ENCODE measurements around the gene CBL.

The CBL gene

DNA sequence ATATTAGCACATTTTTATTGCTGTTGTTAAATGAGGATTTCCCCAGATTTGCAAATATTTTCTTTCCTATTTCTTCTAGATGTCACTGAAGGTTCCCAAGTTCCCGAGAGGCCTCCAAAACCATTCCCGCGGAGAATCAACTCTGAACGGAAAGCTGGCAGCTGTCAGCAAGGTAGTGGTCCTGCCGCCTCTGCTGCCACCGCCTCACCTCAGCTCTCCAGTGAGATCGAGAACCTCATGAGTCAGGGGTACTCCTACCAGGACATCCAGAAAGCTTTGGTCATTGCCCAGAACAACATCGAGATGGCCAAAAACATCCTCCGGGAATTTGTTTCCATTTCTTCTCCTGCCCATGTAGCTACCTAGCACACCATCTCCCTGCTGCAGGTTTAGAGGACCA is 93.3 kb downstream of the CBL start:
- in situ Hi-C loops (cut with MboI; ENCODE audit: low pct_unique_long_range_greater_than_20kb, low sequenced_read_pairs), result no loop called here

DNA sequence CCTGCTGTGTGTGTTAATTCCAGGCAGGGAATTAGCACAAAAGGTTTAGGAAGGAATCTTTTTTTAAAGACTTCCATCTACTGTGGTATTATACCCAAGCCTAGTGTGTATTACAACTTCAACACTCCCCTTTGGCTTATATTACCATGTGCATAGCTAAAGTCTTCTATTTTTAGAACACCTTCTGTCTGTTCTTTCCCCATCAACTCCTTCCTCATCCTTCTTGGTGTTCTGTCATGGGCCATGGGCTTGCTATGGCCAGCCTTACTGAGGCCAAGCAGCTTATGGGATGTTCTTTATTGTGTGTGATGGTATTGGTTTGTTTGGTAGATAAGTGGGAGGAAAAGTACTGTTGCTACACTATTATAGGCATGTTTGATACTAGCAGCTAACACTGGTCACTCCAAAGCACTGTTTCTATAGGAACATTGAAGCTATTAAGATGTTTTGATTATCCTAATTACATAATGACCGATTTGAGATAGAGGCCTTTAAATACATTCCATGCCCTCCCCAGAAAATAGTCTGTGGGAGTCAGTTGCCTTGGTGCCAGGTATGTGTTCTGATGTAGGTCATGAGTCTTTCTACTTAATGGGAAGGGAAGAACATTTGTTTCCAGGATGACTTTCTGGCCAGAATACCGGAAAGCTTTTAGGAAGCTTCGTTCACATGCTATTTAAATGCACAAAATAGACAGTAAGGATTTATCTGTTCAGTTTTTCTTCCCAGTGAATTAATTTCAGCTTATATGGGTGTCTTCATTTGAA is 94.2 kb downstream of the CBL start:
- in situ Hi-C loops (cut with MboI; ENCODE audit: low pct_unique_long_range_greater_than_20kb, low sequenced_read_pairs), result no loop called here
- no peak for DNase-seq

More for the DNA sequence above, 93.3 kb downstream of the CBL start:
- no peak for DNase-seq

DNA sequence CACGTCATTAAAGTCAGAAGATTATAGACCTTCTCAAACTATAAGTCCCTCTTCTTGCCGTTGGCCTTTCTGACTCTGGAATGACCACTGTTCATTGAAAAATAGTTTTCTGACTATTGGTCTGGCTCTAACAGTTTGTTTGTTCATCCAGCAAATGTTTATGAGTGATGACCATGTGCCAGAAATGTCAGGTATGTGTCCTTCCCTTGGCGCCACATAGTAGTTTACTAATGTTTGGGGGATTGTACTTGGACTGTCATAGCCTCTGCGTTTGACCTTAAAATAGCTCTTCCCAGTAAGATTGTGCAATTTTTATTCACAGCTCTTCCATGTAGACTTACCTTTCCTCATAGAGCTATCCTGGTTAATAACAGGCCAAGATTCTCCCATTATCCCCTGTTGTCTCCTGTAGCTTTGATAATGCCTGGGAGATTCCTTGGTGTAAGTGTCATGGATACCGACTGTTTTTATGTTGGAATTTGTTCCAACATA is 97.1 kb downstream of the CBL start:
- no peak for DNase-seq
- in situ Hi-C loops (cut with MboI; ENCODE audit: low pct_unique_long_range_greater_than_20kb, low sequenced_read_pairs), result no loop called here

DNA sequence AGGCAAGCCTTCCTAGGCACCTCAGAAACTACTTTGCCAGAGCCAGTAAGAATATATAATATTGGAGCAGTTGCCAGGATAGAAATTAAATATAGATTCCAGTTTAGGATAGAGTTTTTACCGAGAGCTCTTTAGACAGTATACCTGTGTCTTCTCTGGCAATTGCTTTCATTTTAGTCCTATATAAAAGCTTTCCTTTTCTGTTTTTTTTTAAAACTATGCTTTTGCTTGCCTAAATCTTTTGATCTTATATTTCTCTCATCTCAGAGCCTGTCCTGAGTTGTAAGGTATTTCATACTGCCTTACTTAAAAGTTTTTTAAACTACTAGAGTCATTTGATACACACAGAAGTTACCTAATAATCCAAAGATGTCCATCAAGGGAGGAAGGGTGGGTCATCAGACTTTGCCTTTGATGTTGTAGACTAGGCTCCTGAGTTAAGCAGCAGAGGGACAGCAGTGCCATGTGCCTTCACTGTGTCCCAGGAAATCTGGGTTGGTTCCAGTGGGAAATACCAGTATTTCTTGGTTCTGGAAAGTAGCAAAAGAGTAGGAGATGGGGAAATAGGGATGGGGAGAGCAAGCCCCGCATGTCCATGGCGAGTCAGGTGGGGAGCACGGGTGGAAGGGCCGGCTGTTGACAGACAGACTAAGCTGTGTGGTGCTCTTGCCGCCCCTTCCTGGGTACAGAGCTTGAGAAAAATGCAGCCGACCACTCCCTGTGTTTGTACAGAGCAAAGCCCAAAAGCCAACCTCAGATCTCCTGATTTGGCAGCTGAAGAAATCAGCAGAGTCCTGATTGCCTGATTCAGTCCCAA is 99.6 kb downstream of the CBL start:
- no peak for DNase-seq
- in situ Hi-C loops (cut with MboI; ENCODE audit: low pct_unique_long_range_greater_than_20kb, low sequenced_read_pairs), result no loop called here

DNA sequence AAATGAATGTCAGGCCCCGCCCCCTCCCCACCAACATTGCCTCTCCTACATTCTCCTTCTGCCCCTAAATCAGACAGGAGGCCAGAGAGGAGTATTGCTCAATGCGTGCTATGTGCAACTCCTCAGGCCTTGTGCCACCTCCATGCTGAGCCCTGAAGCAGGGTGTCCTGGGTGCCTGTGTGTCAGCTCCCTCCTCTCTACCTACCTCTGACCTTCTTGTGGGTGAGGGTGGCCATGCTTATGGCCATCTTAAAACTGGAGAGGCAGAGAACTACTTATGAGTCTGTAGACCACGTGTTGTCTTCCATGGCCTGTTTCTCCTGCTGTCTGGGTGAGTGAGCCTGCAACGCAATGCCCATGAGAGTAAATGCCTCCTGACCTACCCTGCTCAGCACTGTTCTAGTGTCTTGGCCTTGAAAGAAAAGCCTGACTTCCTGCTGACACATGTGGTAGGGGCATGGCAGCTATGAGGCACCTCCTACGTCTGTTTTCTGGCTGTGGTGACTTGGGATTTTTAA is 100.3 kb downstream of the CBL start:
- in situ Hi-C loops (cut with MboI; ENCODE audit: low pct_unique_long_range_greater_than_20kb, low sequenced_read_pairs), result no loop called here
- DNase-seq, result no peak

DNA sequence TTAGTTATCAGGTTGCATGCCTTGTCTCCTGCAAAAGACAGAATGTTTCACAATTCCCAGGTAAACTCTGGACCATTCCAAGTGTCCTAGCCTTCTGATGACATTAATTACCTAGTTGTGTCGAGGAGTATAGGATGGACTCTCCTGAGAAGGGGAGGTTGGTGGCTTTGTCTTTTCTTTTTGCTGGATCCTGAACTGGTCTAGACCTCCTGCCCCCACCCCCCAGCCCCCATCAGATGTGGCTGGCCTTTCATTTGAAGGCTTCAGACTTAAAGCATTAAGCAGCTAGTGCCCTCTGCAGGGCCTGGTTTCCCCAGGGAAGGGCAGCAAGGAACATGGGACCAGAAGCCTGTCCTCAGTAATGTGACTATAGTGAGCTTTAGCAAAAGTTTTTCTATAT is 101.1 kb downstream of the CBL start:
- in situ Hi-C loops (cut with MboI; ENCODE audit: low pct_unique_long_range_greater_than_20kb, low sequenced_read_pairs), result no loop called here
- DNase-seq, result no peak

DNA sequence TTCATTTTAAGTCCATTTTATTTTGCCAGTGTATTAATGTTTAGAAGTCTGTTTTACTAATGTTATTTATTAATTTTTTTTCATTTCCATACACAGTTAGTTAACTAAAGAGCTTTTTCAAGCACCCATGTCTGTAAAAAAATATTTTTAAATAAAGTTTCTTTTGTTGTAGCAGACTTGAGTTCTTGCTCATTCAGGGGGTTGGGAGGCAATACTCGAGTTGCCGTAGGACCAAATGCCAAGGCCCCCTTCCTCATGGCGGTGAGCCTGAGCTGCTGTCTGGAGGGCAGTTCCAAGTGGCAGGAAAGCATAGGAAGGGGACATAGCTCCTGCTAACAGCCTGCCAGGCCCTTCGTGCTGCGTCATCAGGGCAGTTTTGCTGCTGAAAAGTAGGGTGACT is 101.8 kb downstream of the CBL start:
- no peak for DNase-seq
- in situ Hi-C loops (cut with MboI; ENCODE audit: low pct_unique_long_range_greater_than_20kb, low sequenced_read_pairs), result no loop called here

DNA sequence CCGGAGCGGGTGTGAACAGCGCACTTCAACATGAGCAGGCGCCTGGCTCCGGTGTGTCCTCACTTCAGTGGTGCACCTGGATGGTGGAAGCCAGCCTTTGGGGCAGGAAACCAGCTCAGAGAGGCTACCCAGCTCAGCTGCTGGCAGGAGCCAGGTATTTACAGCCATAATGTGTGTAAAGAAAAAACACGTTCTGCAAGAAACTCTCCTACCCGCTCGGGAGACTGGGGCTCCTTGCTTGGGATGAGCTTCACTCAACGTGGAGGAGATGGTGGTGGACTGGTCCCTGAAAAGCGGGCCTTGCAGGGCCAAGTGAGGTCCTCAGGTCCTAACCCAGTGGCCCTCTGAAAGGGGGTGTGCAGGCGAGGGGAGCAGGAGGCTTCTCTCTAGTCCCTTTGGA is 103.3 kb downstream of the CBL start:
- in situ Hi-C loops (cut with MboI; ENCODE audit: low pct_unique_long_range_greater_than_20kb, low sequenced_read_pairs), result no loop called here
- no peak for DNase-seq

DNA sequence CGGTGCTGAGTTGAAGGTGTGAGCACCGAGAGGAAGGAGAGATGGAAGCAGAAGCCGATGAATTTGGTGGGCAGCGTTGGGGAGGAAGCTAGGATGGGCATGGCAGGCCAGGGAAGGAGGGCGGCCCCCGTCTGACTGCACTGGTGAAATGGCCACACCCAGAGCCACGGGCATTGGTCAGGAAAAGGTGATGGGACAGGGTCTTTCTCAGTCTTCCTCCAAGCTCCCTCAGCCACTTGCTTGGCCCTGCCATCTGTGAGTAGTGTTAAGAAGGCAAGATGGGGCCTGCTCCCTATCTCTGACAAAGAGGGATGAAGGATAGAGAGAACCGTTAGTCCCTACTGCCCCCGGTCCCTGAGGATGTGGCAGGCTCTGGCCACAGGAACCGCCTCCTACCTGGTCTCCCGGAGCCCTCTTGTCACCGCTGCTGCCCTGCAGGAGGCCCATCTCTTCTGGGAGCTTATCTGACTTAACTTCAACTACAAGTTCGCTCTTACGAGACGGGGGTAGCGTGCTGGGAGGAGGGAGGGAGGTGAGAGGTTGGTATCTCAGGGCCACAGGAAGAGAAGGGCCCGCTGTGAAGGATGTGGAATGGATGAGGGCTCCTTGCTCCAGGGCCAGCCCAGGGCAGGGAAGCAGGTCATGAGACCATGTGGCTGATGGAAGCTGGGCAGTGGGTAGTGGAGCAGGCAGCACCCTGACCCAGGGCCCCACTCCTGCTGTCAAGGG is 104.0 kb downstream of the CBL start:
- in situ Hi-C loops (cut with MboI; ENCODE audit: low pct_unique_long_range_greater_than_20kb, low sequenced_read_pairs), result no loop called here
- no peak for DNase-seq

DNA sequence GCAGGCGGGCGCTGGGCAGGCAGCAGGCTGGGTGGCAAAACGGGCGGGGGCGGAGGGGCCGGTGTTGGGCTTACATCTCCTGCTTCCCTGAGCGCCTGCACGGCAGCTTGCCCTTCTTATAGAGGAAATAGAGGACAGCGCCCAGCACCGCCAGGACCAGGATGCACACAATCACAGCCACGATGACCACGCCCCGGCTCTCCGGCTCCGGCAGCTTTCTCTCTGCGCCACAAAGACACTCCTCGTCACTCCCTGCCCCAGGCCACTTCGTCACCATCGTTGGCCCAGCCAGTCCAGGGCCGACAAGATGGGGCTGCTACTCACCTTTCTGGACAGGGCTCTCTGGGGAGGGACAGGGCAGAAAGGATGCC is 104.5 kb downstream of the CBL start:
- no peak for DNase-seq
- in situ Hi-C loops (cut with MboI; ENCODE audit: low pct_unique_long_range_greater_than_20kb, low sequenced_read_pairs), result no loop called here

DNA sequence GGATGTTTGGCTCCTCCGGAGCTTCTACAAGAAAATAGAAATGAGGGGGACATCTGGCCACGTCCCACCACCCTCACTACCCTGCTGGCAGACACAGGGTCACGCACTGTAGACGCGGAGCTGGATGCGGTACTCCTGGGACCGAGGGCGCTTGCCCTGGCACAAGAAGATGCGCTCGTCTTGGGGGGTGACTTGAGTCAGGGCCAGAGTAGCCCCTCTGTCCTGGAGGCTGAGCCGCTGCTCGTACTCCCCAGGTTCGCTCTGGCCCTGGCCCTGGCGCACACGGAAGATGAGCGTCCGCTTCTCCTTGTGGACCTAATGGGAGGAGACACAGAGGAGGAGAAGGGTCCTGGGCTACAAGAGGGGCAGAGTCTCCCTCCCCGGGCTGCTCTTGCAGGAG is 108.6 kb downstream of the CBL start:
- DNase-seq, result no peak
- in situ Hi-C loops (cut with MboI; ENCODE audit: low pct_unique_long_range_greater_than_20kb, low sequenced_read_pairs), result no loop called here

DNA sequence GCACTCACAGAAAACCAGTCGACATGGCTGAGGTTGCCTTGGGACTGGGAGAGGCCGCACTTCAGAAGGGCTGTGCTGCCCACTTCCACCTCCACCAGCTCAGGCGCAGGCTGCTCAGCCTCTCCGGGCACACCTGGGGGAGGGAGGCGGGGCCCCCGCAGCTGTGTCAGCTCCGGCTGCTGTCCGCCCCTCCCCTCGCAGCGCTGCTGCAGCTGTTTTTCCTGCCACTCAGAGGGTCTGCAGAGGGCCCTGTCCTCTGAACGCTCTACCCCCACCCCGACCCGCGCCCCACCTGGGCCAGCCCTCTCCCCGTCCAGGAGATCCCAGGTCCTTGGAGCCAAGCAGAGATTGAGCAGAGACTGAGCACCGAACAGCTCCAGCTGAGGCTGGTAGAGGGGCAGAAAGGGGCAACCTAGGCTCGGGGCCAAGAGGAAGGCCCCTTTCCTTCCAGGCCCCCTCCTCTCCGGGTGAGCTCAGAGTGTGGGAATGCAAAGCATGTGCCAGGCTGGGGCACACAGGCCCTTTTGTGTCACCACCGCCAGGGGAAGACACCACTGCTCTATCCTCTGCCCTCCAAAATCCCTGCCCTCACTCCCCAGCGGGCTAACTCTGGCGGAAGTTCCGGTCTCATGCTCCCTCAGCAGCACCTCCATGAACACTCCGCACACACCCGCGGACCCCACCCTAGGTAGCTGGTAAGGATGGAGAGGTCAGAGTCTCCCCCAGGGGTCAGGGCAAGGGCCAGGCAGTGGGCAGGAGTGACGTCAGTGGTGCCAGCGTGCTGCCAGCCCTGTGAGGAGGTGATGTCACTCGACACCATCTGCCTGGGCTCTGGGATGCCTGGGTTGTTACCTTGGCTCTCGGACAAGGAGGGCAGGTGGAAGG is 109.2 kb downstream of the CBL start:
- in situ Hi-C loops (cut with MboI; ENCODE audit: low pct_unique_long_range_greater_than_20kb, low sequenced_read_pairs), result no loop called here

DNA sequence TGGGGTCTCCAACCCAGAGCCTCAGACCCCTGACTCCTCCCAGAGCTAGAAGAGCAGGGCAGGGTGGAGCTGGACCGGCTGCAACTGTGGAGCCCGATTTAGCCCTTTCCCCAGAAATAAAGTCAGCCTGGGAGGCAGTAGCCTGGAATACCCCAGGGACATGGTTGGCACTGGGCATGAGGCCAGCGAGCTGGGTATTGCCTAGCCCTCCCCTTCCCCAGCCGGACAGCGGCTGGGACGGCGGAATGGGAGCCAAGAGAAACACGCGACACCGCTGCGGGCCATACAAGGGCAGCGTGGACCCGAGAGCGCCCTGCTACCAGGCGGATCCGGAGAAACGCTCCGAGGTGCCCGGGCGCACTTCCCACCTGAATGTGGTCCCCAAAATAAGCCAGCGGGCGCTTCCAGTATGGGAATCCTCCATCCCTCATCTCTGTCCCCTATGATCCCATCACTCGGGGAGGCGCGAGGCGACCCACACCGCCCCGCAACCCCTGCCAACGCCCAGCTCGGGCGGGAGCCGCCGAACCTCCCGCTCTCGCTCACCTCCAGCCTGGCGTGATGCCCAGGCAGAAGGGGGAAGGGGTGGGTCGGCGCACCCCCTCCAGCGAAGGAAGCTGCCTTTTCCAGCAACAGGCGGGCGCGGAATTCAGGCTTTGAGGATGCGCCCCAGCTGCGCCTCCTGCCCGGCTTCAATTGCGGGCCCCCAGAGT is 110.0 kb downstream of the CBL start:
- in situ Hi-C loops (cut with MboI; ENCODE audit: low pct_unique_long_range_greater_than_20kb, low sequenced_read_pairs), result no loop called here
- peak; percentile 27 for DNase-seq

More for the DNA sequence above, 109.2 kb downstream of the CBL start:
- DNase-seq, result no peak

DNA sequence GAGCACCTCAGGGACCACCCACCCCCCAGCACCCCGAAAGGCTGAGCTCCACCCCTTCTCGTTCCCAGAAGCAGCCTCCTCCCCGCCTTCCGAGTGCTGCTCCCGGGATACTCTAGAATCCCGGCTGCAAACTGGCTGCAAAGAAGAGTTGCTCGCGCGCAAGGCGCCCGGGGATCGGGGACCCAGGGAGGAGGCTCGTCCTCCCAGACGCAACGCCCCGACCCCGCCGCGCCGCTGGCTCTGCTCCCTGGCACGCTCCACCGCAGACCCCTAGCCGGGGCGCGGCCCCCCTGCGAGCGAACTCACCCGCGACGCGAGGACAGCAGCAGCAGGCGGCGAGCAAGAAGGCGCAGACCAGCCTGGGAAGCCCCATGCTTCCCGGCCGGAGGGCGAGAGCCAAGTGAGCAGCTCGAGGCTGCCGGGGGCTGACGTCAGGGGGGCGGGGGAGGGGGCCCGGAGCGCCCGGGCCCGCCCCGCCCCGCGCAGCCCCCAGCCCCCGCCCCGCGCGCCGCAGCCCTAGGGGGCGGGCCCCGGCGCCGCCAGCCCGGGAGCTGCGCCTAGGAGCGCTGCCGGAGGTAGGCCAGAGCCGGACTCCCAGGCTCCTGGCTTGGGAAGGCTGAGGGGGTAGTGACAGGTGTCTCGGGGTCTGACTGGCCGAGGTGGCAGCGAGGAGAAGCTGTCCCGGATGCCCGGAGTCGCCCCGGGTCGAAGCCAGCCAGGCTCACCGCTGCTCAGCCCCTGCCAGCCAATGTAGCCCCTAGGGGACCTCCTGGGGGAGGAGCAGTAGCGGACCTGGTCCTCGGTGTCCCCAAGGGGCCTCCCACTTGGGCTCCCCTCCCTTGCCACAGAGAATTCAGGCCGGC is 110.8 kb downstream of the CBL start, which contains the start of gene MCAM:
Gene MCAM, minus strand, starts transcription at position 402 of the 863 bp plus-strand sequence. Its CDS starts 29 bp downstream, at position 373.
- in situ Hi-C loops (cut with MboI; ENCODE audit: low pct_unique_long_range_greater_than_20kb, low sequenced_read_pairs), result no loop called here
- peak; percentile 61 for DNase-seq

DNA sequence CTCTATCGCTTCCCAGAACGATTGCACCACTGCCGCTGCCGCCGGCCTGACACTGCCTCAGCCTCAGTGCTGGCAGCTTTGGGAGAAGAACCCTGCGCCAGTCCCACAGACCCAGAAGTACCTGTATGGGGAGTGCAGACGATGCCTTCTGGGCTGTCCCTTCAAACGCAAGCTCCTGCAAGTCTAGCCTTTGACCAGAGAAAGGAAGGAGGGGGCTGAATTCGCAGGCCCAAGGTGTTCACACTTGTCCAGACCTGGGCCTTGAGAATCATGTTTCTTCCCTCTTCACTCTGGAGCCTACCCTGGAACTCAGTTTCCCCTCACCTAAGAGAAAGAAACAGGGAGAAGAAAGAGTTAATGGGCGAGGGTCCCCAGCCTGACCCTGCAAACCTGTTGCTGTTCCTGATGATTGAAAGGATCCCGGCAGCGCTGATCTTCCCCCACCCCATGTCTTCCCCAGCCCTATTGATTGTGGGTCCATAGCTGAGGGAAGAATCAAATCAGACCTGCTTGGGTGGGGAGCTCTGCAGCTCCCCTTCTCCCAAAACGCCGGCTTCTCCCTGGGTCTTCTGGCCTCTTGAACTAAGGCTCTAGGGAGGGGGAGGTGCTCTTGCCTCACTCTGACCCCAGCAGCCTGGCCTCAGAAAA is 111.6 kb downstream of the CBL start:
- in situ Hi-C loops (cut with MboI; ENCODE audit: low pct_unique_long_range_greater_than_20kb, low sequenced_read_pairs), result no loop called here
- DNase-seq, result no peak

DNA sequence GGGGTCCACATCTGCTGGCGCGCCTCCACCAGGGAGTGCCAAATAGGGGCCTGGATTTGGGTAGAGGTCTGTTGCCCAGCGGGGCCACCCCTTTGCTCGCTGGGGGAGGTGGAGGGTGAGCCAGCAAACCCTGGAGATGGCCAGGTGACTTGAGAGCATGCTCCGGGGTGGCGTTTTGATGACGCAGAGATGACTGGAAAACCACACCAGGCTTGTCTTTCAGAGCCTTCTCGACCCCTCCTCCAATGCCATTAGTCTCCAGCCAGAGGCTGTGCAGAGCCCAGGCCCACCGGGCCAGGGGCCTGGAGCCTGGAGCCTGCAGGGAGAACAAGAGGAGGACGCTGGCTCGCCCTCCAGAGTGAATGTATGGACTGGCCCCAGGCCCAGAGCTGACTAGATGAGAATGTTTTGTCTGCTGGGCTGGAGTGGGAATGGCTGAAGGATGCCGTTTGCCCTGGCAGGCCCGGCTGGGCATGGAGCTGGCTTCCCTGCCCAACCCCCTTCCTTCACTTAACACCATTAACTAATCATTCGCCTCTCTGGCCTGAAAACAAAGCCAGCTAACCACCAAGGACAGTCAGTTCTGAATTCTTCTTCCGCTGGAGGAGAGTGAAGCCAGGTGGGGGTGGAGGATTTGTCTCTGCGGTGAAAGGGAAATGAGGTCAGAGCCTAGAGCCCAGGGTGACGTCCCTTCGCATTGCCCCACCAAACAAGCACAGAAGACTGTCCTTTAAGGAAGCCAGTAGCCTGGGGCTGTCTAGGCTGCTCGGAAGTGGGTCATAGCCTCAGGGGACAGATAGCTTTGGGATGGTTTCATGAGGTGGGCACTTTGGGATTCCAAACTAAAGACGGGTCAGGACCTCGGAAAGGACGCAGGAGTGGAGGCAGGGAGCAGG is 112.3 kb downstream of the CBL start:
- peak; percentile 96 for DNase-seq
- in situ Hi-C loops (cut with MboI; ENCODE audit: low pct_unique_long_range_greater_than_20kb, low sequenced_read_pairs), result no loop called here
